NCI-H1694 treated with DMSO at 0.1 percent for 48 hours (cell line): ENCODE measurements around the gene UBE2J2.

Experiments used
- DNase-seq: peaks from one replicate; lab custom pipeline; 2025; lab: John Stamatoyannopoulos, UW

The UBE2J2 gene

DNA sequence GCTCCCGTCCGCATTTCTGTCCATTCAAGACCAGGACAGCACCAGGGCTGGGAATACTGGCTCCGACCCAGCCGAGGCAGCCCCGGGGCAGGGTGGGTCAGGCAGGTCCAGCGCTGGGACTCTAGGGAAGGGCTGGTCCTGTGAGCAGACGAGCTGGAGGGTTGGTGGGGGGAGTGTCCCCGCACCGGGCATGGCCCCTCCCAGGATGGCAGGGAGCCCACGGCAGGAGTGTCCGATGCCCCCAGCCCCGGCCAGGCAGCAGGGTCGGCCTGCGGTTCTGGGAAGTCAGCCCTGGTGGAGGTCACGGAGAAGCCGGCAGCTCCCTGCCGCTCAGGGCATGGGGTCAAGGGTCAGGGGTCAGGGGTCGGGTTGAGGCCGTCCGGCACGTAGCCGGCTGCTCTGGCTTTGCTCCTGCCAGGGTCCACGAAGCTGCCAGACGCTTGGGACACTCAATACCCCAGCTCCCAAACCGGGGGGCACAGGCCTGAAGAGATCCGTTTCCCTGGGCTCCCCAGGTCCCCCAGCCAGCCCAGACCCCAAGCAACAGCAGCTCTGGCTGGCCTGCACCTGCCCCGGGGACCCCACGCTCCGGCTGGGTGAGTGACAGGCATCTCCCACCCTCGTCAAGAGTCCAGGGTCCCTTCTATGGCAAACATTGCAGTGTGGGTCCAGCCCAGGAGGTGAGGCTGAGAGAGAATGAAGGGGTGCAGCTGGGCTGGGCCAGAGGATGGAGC, 33.9 kb downstream of the UBE2J2 start:
- DNase-seq, result no peak

DNA sequence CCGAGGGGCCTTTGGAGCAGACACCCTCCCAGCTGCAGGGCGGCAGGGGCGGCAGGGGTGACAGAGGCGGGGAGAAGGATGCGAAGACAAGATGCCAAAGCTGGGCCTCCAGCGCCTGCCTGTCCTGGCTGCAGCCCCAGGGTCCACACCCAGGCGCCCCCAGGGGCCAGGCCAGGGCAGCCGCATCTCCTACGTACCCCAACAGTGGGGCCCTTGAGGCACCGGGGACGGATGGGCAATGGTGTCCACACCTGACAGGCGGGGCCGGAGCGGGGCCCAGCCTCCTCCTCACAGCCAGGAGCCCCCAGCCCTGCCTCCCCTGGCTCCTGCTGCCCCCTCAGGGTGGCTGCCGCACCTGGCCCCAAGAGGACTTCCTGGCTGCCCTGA, 34.4 kb downstream of the UBE2J2 start:
- DNase-seq, result no peak

DNA sequence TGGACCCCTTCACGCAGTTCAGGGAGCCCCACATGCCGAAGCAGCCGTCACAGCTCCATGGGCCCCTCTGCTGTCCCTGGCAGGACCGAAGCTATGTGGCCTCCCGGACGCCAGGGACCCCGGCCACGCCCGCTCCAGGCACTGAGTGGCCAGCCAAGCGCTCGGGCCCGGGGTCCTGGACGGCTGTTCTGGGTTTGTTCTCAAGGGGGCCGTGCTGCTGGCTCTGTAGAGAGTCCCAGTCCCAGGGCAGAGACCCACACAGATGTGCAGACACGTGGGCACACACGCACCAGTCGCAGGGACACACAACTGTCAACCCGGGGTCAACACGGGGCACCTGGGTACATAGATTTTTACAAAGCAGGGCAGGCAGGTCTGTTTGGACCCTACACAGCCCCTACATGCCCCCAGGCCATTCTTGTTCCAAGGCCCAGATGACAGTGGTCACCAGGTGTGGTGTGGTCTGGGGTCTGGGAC, 34.9 kb downstream of the UBE2J2 start:
- no peak for DNase-seq

DNA sequence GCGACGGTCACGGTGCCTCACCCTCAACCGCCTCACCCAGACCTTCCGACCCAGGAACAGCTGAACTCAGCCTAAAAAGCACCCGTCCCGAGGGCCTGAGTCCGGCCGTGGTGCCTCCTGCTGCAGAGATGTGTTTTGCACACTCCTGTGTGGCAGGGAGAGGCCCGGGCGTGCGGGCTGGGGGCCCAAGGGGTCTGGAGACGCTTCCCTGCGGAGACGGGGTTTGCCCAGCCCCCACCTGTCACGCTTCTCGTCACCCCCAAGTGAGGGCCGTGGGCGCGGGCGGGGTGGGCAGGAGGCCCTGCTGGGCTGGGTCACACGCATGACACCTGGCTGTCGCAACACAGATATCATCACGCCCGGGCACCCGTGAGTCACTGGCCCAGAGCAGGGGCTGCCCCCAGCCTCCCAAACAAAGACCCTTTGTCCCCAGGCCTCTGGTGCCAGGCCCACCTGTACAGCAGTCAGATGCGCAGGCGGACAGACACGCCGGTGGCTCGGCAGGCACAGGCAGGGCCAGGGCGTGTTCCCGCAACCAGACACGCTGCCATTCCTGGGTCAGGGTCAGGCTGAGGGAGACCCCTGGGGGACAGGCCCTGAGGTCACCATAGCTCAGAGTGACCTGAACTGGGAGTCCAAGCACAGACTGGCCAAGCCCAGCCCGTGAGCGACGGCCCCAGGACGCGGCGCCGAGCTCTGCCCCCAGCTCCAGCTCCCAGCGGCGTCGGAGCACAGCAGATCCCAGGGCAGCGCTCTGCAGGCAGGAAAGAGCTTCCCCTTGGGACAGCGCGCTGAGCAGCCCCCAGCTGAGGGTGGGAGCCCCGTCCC, 35.6 kb downstream of the UBE2J2 start:
- DNase-seq, result no peak

DNA sequence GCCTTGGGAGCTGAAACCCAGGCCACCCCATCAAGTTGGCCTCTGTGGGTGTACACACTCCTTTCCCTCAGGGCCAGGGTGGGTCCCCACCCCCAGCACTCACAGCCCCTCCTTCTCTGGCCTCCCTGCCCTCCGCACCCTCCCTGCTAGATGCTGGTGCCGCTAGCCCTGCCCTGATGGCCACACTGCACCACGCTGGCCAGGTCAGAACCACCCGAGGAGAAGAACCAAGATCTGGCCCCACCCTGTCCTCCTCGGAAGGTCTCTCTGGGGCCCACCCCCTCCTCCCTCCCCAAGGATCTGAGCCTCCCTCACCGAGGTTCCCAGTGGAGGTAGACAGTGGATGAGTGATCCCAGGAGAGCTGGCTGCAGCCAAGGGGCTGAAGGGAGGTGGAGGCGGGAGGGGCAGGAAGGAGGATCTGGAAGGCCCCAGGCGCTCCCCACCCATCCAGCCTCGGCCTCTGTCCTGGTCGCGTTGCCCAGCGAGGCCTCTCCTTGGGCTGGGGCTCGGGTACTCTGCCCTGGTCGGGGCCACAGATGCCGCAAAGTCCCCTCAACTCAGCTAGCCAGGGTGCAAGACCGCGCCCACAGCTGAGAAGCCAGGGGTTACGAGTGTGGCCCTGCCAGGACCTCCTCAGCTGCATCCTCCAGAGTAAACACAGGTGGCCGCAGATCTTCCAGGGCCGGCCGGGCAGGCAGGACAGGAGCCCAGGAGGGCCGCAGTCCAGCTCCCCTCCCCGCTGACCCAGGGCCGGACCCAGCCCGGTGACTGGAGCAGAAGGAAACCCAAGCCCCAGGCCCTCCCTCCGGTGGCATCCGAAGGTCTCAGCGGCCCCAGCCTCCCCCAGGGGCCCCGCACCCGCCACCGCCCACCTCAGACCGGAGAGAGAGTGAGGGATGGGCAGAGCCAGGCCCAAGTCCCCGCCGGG, 36.4 kb downstream of the UBE2J2 start:
- no peak for DNase-seq

DNA sequence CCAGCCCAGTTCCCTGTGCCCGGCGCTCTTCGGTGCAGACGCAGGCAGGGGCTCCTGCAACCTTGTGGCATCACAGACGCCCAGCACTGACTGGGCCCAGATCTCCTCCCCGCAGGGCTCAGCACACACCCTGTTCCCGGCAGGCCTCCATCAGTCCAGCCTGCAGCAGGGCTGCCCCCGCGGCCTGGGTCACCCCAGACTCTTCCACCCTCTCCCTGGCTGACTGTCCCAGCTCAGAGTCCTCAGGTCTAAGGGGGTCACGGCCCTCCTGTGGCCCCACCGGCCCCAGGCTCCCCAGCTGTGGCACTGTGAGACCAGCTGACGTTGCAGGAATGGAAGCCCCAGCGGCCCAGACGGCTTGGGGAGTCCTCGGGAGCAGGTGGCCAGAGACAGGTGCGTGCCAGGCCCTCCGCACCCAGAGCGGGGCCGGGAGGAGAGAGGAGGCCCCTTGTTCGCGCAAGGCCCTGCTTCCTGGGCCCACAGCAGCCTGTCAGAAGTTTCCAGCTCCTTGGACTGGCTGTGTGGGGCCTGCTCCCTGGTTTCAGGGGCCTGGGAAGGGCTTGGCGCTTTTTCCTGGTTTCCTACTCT, 37.4 kb downstream of the UBE2J2 start:
- no peak for DNase-seq

DNA sequence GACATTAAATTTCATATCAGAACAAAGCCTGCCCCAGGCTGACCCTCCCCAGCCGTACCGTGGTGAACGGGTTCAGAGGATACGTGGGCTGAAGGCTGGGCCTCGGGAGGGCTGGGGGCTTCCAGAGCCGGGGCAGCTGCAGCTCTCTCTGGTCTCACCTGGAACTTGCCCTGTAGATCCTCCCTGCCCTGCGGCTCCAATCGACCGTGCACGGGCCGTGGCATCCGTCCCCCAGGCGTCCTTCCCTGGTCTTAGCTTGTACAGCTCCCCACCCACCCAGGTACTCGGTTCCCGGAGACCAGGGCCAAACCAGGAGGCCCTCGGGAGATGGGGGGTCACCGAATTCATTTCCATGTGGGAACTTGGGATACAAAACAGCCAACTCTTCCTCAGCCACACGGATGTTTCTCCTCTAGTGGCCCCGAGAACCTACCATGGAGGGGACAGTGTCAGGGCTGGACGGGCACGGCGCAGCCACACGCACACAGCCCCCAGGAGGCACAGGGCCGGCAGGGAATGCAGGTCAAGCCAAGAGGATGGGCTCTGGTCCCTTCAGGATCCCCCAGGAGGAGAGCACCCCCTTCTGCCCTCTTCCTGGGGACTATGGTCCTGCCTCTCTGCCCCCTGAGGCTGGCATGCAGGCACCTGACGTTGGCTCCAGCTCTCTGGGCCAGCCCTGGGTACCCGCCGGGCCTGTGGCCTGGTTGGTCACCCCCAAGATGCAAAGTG, 38.5 kb downstream of the UBE2J2 start:
- DNase-seq, result no peak

DNA sequence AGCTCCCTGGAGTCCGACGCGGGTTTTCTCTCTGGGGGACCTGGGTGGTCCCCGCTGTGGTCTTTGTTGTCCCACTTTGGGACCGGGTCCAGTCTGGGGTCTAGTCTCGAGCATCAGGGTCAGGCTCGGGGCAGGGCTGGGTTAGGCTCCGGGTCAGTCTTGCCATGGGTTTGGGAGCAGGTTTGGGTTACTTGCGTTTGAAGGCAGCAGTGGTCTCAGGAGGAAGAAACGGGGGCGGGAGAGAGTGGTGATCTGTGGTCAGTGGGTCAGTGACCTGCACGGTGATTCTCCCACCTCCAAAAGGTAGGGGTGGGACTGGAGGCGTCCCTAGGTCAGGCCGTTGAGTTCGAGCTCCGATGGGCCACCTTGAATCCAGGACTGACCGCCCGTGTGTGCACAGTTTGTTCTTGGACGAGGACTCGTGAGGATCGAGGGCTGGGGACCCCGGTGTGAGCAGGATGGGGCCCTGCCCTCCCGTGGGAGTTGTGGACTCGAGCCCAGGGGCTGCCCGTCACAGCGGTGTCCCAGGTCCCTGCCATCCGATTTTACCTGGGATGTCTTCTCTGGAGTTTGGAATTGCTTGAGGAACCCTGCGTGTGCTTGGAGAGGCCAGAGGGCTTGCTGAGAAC, 39.4 kb downstream of the UBE2J2 start:
- no peak for DNase-seq

DNA sequence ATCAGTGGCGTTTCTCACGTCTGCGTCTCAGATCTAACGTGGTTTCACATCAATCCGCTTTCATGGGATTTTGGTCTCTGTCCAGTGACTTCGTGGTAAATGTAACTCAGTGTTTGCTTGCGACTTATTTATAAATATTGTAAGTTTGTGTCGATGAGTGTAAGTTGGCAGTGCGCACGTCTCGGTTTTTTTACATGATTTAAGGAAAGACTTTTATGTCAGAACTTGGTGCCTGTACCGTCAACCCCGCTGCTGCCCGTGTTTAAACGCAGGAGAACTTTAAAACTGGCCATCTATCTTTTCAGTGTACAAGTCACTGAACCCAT, 40.1 kb downstream of the UBE2J2 start:
- DNase-seq, result no peak

DNA sequence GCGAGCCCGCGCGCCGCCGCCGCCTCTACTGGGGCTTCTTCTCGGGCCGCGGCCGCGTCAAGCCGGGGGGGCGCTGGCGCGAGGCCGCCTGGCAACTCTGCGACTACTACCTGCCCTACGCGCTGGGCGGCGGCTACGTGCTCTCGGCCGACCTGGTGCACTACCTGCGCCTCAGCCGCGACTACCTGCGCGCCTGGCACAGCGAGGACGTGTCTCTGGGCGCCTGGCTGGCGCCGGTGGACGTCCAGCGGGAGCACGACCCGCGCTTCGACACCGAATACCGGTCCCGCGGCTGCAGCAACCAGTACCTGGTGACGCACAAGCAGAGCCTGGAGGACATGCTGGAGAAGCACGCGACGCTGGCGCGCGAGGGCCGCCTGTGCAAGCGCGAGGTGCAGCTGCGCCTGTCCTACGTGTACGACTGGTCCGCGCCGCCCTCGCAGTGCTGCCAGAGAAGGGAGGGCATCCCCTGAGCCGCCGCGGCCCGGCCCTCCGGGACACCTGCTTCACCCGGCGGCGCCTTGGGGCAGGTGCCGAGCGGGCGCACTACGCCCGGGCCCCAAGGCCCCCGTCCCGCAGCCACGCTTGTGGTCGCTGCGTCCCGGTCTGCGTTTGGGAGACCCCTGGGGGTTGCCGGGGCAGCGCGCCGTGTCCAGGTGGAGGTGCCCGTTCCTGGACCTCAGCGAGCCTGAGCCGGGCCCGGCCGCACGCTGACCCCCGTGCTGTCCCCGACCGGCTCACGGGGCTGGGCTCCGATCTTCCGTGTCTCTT, 40.7 kb downstream of the UBE2J2 start:
- no peak for DNase-seq

DNA sequence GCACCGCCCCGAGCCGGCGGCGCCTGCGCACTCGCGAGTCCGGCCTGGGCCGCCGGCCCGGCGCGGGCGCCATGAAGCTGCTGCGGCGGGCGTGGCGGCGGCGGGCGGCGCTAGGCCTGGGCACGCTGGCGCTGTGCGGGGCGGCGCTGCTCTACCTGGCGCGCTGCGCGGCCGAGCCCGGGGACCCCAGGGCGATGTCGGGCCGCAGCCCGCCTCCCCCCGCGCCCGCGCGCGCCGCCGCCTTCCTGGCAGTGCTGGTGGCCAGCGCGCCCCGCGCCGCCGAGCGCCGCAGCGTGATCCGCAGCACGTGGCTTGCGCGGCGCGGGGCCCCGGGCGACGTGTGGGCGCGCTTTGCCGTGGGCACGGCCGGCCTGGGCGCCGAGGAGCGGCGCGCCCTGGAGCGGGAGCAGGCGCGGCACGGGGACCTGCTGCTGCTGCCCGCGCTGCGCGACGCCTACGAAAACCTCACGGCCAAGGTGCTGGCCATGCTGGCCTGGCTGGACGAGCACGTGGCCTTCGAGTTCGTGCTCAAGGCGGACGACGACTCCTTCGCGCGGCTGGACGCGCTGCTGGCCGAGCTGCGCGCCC, 41.4 kb downstream of the UBE2J2 start, which contains the start of gene B3GALT6:
Gene B3GALT6, plus strand, starts transcription at position 30 of the 588 bp plus-strand sequence. Its CDS starts 42 bp downstream, at position 72.
- no peak for DNase-seq

DNA sequence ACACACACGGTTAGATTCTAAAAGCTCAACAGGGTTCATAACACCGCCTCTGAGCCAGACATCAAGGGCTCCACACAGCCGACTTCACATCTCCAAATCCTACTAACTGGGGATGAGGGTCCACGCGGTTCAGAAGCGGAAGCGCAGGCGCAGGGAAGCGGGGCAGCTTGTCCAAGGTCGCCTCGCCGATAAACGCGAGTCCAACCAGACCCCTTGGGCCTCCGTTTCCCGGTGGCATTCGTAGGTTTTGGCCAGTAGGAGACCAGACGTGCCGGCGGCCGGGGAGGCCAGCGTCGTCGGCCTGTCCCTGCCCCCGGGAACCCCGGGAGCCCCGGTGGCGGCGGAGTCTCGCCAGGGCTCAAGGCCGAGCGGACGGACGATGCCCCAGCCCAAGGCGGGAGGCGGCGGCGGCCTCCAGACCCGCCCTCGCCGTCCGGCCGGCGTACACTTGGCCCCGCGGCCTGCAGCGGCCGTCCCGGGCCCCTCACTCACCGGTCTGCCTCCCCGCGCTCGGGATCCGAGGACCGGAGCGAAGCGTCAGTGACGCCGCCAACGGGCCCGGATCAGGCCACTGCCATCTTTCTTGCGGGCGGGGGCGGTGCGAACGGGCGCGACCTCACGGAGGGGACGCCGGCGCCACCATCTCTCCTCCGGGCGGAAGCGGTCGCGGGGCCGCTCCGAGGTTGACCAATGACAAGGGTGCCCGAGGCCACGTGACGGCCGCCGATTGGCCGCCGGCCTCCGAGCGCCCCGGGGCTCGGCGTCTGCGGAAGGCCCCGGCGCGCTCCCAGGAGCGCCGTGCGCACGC, 42.0 kb downstream of the UBE2J2 start, which contains the start of gene SDF4:
Gene SDF4, minus strand, starts transcription at position 602 of the 808 bp plus-strand sequence. CDS start 3,229 bp downstream, outside the sequence.
- peak; percentile 76 for DNase-seq

DNA sequence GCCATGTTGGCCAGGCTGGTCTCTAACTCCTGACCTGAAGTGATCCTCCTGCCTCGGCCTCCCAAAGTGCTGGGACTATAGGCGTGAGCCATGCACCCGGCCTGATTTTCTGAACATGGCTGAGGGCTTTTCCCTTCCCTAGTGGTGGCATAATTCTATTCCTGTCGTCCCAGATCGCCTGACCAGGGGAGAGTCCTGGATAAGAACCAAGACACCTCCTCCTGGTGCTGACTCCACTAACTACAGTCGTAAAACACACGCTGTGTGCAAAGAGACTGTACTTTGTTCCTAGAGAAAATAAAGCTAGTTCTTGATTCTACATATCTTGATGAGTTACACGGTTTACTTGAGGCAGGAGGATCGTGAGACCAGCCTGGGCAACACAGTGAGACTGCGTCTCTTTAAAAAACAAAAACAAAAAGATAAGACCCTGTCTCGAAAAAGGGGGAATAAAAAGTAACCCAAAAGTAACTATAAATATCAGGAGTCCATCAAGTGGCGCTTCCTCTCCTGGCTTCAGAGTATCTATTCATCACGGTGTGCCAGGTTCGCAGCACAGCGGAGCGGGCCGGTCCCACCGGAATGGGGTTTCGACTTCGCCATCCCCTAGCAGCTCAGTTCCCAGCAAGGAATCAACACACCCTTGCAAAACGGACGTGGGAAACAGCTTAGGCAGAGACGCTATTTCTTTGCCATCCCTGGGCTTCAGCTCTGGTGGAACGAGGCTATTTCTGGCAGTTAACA, 42.8 kb downstream of the UBE2J2 start:
- DNase-seq, result no peak

DNA sequence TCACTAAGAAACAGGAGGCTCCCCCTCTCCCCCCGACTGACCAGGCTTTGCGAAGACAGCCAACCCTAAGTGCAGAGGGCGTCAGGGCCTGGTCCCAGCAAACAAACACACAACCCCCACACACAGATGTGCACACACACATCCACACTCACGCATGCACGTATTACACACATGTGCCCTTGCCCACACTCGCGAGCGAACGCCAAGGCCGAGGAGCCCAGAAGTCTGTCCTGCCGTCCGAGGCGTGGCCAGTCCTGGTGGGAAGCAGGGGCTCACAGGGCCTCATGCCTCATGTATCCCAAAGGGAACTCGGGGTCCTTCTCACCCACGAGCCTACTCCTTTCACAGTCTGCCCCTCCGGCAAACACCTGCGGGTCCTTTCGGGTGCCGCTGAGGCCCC, 43.9 kb downstream of the UBE2J2 start:
- DNase-seq, result no peak

DNA sequence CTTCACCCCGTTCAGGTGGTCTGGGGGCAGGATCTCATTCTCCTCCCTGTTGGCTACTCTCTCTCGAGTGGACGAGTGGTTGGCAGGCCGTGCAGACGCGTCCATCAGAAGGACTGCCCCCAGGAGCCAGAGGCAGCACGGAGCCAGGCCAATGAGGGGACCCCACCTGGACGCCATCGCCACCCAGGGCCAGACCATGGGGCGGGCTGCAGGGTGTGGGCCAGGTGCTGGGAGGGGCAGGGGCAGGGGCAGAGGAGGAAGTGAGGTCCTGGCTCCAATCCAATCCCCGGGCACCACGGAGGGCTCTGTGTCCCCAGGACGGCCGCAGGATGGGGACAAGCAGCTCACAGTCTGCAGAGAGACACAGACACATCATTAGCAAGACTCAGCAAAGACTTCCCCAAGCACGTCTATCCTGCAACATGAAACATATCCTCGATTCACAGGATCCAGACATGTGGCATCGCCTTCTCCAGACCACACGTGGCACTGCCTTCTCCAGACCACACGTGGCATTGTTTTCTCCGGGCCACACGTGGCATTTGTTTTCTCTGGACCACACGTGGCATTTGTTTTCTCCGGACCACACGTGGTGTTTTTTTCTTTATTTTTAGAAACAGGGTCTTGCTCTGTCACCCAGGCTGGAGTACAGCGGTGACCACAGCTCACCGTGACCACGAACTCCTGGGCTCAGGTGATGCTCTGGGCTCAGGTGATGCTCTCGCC, 44.9 kb downstream of the UBE2J2 start:
- DNase-seq, result no peak

DNA sequence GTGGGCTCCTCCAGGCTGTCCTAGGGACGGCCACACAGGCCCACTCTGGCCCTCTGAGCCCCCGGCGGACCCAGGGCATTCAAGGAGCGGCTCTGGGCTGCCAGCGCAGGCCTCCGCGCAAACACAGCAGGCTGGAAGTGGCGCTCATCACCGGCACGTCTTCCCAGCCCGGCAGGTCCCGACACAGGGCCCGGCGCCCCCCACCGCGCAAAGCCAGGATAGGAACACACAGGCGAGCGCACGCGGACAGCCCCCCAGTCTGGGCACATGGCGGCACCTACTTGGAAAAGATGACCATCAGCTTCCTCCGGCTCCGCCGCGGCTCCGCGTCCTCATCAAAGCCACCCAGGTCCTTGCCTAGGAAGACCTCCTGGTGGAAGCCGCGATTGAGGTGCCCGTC, 45.5 kb downstream of the UBE2J2 start:
- DNase-seq, result no peak

DNA sequence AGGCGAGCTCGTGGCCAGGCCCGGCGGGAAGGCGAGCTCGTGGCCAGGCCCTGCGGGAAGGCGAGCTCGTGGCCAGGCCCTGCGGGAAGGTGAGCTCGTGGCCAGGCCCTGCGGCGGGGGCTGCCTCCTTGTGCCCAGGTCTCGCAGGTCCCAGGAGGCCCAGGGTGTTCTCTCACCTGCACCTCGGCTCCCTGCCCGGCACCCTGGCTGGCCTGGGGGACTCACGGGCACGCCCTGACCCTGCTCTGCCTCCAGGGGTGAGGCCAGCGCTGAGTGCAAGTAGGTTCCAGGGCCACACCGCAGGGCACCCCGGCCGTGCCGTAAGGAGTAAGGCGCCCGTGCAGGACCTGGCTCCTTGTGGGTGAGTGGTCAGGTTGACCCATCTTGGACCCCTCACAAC, 46.3 kb downstream of the UBE2J2 start:
- no peak for DNase-seq
